PC-9 (cell line): ENCODE data around the gene USH2A. TPM values are rescaled to one million over a fixed set of nuclear protein-coding genes. Genes with fewer than 3 reads are reported as not detected.

ENCODE experiments used
- BruUV-seq: library from RNA; stranded (reverse); fragments of 400-500 nt; replicated peaks from 2 replicates; lab custom pipeline; 2021; lab: Mats Ljungman, UMichigan
- CTCF ChIA-PET: fragments of 300-600 bp; sonication (Branson Sonifier 250); formaldehyde crosslinking; loops from one replicate; lab custom pipeline; 2022; ENCODE audit warnings: antibody characterized with exemption; lab: Charles Lee
- POLR2A ChIA-PET: fragments of 300-600 bp; sonication (Branson Sonifier 250); formaldehyde crosslinking; loops from one replicate; lab custom pipeline; 2022; ENCODE audit warnings: antibody characterized with exemption; ENCODE audit not compliant: unreplicated experiment; lab: Charles Lee
- DNase-seq, 2 experiments: peaks; one replicate each; pipeline versions ENCODE4 v3.0.0 to v3.0.0-alpha.2; 2015 to 2022; ENCODE audit warnings: mixed read lengths in 1 of 2
- H2AFZ ChIP-seq: fragments of 200-600 bp; sonication (generic); 2 replicates; pipeline ENCODE4 v1.8.1; 2017; ENCODE audit warnings: antibody characterized with exemption
- H3F3A ChIP-seq: fragments of 200-600 bp; sonication (generic); 2 replicates; pipeline ENCODE4 v1.8.1; 2017; ENCODE audit warnings: antibody characterized with exemption, mild to moderate bottlenecking, low read depth; ENCODE audit not compliant: insufficient read depth
- H3K27ac ChIP-seq: fragments of 200-600 bp; sonication (generic); 2 replicates; pipeline ENCODE4 v1.6.1; 2016; ENCODE audit warnings: mixed run types
- H3K27me3 ChIP-seq: fragments of 200-600 bp; sonication (generic); 2 replicates; pipeline ENCODE4 v1.6.1; 2016; ENCODE audit warnings: low read depth, mixed run types; ENCODE audit not compliant: insufficient read depth
- H3K36me3 ChIP-seq: fragments of 200-600 bp; sonication (generic); 2 replicates; pipeline ENCODE4 v1.6.1; 2016; ENCODE audit warnings: low read depth, mixed run types
- H3K4me1 ChIP-seq: fragments of 200-600 bp; sonication (generic); replicated peaks from 2 replicates; pipeline ENCODE4 v1.6.1; 2016; ENCODE audit warnings: mixed run types; ENCODE audit not compliant: insufficient read depth
- H3K4me2 ChIP-seq: fragments of 200-600 bp; sonication (generic); 2 replicates; pipeline ENCODE4 v1.6.1; 2017; ENCODE audit warnings: mixed run types
- H3K4me3 ChIP-seq: fragments of 200-600 bp; sonication (generic); 2 replicates; pipeline ENCODE4 v1.6.1; 2016; ENCODE audit warnings: mixed run types
- H3K79me2 ChIP-seq: fragments of 200-600 bp; sonication (generic); 2 replicates; pipeline ENCODE4 v1.6.1; 2017; ENCODE audit warnings: low read depth, mixed run types
- H3K9me2 ChIP-seq: fragments of 200-600 bp; sonication (generic); 2 replicates; pipeline ENCODE4 v1.8.1; 2017; ENCODE audit warnings: mild to moderate bottlenecking; ENCODE audit not compliant: insufficient read depth
- H3K9me3 ChIP-seq: fragments of 200-600 bp; sonication (generic); 2 replicates; pipeline ENCODE4 v1.8.1; 2016; ENCODE audit warnings: low read depth; ENCODE audit not compliant: insufficient read depth
- H4K20me1 ChIP-seq: fragments of 200-600 bp; sonication (generic); 2 replicates; pipeline ENCODE4 v1.8.1; 2017; ENCODE audit not compliant: insufficient read depth
- CTCF ChIP-seq: fragments of 200-600 bp; sonication (generic); conservative IDR thresholded peaks from 2 replicates; pipeline ENCODE4 v1.6.1; 2017; ENCODE audit warnings: mixed run types, antibody characterized with exemption, mild to moderate bottlenecking, moderate library complexity
- EZH2 ChIP-seq: fragments of 200-600 bp; sonication (generic); IDR thresholded peaks from 2 replicates; pipeline ENCODE4 v1.8.0; 2017; ENCODE audit warnings: antibody characterized with exemption, low read depth
- intact Hi-C: fragments of 100-400 bp; cut with micrococcal nuclease; formaldehyde crosslinking; loops from one replicate; pipeline ENCODE4 v1.10.0; 2022; ENCODE audit not compliant: unreplicated experiment
- total RNA-seq: library from RNA; stranded (reverse); gene quantifications from 2 replicates; pipeline ENCODE4 v1.2.3, GENCODE V29; 2021

Gene USH2A
- total RNA-seq, 1 experiment from 2014 or later: not detected

GRCh38 chr1:215830226-215830810, 592.9 kb downstream of the USH2A start:
- Histone ChIP-seq H3K9me3 (0 out of 2 replicates have a peak, but pooled peaks cover 7% of the 10 kb centered on the region), H3K4me3 (no peak overlapping the region), H3K27ac (no peak overlapping the region), H3K9me2 (no peaks in the 10 kb centered on the region; the same call in 1 of the 2 replicates), H3K79me2 (no peaks in the 10 kb centered on the region), H3K36me3 (no peaks in the 10 kb centered on the region), H4K20me1 (no peaks in the 10 kb centered on the region), H3K4me1 (no peaks in the 10 kb centered on the region), H2AFZ (no peak overlapping the region), H3K27me3 (no peaks in the 10 kb centered on the region), H3F3A (no peaks in the 10 kb centered on the region), H3K4me2 (no peak overlapping the region)
- CTCF ChIA-PET: no interaction called here
- intact Hi-C loops: no loop called here
- no peak for TF ChIP-seq EZH2
- TF ChIP-seq CTCF: no peak
- POLR2A ChIA-PET: no interaction called here
- DNase-seq: no peak
- BruUV-seq: no TSS peak

- no peak overlapping the region for H3K27ac ChIP-seq
- no peaks in the 10 kb centered on the region for H3K36me3 ChIP-seq
- ChIA-PET CTCF (no interaction called here), POLR2A (no interaction called here)
- BruUV-seq: no TSS peak
- H3K4me3 ChIP-seq: no peak overlapping the region
- no peak overlapping the region for H2AFZ ChIP-seq
- TF ChIP-seq CTCF (no peak), EZH2 (no peak)
- no peaks in the 10 kb centered on the region for H3K9me2 ChIP-seq
- H3K4me1 ChIP-seq: no peaks in the 10 kb centered on the region
- no peaks in the 10 kb centered on the region for H4K20me1 ChIP-seq
- H3K4me2 ChIP-seq: no peak overlapping the region
- H3K27me3 ChIP-seq: no peaks in the 10 kb centered on the region
- no peak for DNase-seq
- no peaks in the 10 kb centered on the region for H3K9me3 ChIP-seq
- no peaks in the 10 kb centered on the region for H3F3A ChIP-seq
- intact Hi-C loops: no loop called here
- H3K79me2 ChIP-seq: no peaks in the 10 kb centered on the region
These were observed 598.2 kb downstream of the USH2A start for GRCh38 chr1:215825056-215825455.

- no peak overlapping the region for H3K4me2 ChIP-seq
- no peaks in the 10 kb centered on the region for H3K9me3 ChIP-seq
- ChIA-PET CTCF (no interaction called here), POLR2A (no interaction called here)
- H3K79me2 ChIP-seq: no peaks in the 10 kb centered on the region
- H2AFZ ChIP-seq: no peak overlapping the region
- H3K4me1 ChIP-seq: no peaks in the 10 kb centered on the region
- H4K20me1 ChIP-seq: no peaks in the 10 kb centered on the region
- TF ChIP-seq EZH2 (no peak), CTCF (peak; percentile 80)
- no peaks in the 10 kb centered on the region for H3K36me3 ChIP-seq
- intact Hi-C loops: no loop called here
- H3F3A ChIP-seq: no peaks in the 10 kb centered on the region
- no TSS peak for BruUV-seq
- no peaks in the 10 kb centered on the region for H3K9me2 ChIP-seq
- no peaks in the 10 kb centered on the region for H3K27me3 ChIP-seq
- H3K27ac ChIP-seq: no peak overlapping the region
- no peak overlapping the region for H3K4me3 ChIP-seq
- DNase-seq: no peak
These were observed 599.0 kb downstream of the USH2A start for GRCh38 chr1:215824245-215824644.
